ENCODE data around the gene CCDC167. TPM values are rescaled to one million over a fixed set of nuclear protein-coding genes. Genes with fewer than 3 reads are reported as not detected.
A peak's percentile ranks its signal among the peaks of the same experiment; 100 is the strongest.

CCDC167 gene
- total and polyA plus RNA-seq, 10 of the 15 experiments (the other 5 are each of a cell fraction or from before 2014, with no cell fraction given): 74.9 to 380 (median 137) TPM

GRCh38 chr6:37492236-37492972, 7.3 kb downstream of the CCDC167 start (continued):
- TF ChIP-seq ZNF687 (IDR thresholded peaks at IDR 0.05) (peak; percentile 47; the same call in 1 of the 2 replicates), CREM (IDR thresholded peaks at IDR 0.05; ENCODE audit: low read depth) (no peak), BHLHE40 (IDR thresholded peaks at IDR 0.05; ENCODE audit: borderline replicate concordance in 1 of 2, low read depth in 2 of 2, low read length in 1 of 2) (peak; percentile 24 to 35; a peak in 1 of 4 replicates), IKZF2 (IDR thresholded peaks at IDR 0.05) (peak; percentile 72 to 79; a peak in 3 of 4 replicates), BCL11A (IDR thresholded peaks at IDR 0.05; ENCODE audit: low read depth, low read length) (peak; percentile 64; the same call in 1 of the 2 replicates), ATF2 (IDR thresholded peaks at IDR 0.05; ENCODE audit: low read length) (peak; percentile 67), MEF2B (IDR thresholded peaks at IDR 0.05; ENCODE audit: partially characterized antibody, poor library complexity, severe bottlenecking) (peak; percentile 97), RELA (IDR thresholded peaks at IDR 0.05; ENCODE audit: borderline replicate concordance, partially characterized antibody) (peak; percentile 29), YY1 (IDR thresholded peaks at IDR 0.05; ENCODE audit: low read depth, low read length) (no peak), CUX1 (IDR thresholded peaks at IDR 0.05; ENCODE audit: insufficient replicate concordance, low read depth, low read length) (peak; percentile 81)
- TF ChIP-seq, protein P1, sequence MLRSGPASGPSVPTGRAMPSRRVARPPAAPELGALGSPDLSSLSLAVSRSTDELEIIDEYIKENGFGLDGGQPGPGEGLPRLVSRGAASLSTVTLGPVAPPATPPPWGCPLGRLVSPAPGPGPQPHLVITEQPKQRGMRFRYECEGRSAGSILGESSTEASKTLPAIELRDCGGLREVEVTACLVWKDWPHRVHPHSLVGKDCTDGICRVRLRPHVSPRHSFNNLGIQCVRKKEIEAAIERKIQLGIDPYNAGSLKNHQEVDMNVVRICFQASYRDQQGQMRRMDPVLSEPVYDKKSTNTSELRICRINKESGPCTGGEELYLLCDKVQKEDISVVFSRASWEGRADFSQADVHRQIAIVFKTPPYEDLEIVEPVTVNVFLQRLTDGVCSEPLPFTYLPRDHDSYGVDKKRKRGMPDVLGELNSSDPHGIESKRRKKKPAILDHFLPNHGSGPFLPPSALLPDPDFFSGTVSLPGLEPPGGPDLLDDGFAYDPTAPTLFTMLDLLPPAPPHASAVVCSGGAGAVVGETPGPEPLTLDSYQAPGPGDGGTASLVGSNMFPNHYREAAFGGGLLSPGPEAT (IDR thresholded peaks at IDR 0.05; ENCODE audit: low read depth): peak; percentile 90
